ENCODE measurements around the gene GP1BA.

The GP1BA gene

DNA sequence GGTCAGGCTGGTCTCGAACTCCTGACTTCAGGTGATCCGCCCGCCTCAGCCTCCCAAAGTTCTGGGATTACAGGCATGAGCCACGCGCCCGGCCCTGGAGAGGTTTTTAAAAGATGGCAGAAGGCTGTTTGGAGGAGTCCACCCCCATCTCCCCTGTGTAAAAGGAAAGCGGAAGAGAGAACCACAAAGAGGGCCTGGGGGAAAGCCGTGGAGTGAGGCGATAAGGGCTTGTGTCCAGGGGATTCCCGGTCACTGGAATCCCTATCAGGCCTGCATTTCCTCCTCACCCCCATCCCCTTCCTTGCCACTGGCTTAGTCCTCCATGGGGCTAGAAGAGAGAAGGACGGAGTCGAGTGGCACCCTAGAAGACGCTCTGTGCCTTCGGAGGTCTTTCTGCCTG, at the start of gene GP1BA:
Gene GP1BA (plus strand): TSS at position 315 of the 400 bp plus-strand sequence. CDS start 328 bp downstream, outside the sequence.
- DNase-seq (ENCODE audit: low spot score) = no peak

DNA sequence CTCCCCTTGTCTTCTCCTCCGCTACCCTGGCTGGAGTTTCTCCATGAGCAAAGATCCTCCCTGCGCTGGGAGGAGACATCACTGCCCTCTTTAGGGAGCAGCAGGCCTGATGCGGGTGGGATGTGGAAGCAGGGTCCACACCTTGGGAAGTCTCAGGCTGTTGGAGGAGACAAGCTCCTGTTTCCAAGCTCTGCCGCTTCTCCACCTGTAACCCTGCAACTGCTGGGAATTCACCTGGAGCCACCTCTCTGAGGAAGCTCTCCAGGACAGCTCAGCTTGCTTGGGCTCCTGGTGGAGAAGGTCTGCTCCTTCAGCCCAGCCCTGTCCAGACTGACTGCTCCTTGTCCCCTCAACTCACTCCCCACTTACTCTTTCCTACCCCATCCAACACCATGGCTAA, 47.6 kb upstream of the GP1BA start:
- DNase-seq (ENCODE audit: low spot score) = no peak

DNA sequence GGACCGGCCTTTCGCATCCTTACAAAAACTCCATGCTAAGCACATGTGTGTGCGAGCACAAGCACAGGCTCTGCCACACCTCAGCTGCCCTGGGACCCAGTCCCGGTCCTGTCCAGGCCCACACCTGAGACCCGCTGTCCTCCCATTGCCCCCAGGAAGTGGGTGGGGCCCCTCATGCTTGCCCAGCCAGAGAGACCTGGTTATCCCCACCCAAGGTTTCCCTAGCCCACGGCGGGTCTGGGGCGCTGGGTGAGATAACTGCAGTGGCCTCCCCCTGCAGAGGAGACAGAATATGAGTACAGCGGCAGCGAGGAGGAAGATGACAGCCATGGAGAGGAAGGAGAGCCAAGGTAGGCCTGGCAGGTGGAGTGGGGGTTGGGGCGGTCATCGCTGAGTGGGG, 45.2 kb upstream of the GP1BA start:
- no peak for DNase-seq (ENCODE audit: low spot score)

DNA sequence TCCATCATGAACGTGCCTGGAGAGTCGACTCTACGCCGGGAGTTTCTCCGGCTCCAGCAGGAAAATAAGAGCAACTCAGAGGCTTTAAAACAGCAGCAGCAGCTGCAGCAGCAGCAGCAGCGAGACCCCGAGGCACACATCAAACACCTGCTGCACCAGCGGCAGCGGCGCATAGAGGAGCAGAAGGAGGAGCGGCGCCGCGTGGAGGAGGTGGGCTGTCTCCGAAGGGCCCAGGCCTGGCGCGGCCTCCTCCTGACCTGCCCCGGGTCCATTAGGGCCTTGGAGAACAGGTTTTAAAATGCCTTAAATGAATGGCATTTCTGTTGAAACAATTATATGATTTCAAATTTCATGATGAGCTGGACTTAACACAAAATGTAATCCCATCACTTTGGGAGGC, 44.5 kb upstream of the GP1BA start:
- DNase-seq (ENCODE audit: low spot score) = no peak

DNA sequence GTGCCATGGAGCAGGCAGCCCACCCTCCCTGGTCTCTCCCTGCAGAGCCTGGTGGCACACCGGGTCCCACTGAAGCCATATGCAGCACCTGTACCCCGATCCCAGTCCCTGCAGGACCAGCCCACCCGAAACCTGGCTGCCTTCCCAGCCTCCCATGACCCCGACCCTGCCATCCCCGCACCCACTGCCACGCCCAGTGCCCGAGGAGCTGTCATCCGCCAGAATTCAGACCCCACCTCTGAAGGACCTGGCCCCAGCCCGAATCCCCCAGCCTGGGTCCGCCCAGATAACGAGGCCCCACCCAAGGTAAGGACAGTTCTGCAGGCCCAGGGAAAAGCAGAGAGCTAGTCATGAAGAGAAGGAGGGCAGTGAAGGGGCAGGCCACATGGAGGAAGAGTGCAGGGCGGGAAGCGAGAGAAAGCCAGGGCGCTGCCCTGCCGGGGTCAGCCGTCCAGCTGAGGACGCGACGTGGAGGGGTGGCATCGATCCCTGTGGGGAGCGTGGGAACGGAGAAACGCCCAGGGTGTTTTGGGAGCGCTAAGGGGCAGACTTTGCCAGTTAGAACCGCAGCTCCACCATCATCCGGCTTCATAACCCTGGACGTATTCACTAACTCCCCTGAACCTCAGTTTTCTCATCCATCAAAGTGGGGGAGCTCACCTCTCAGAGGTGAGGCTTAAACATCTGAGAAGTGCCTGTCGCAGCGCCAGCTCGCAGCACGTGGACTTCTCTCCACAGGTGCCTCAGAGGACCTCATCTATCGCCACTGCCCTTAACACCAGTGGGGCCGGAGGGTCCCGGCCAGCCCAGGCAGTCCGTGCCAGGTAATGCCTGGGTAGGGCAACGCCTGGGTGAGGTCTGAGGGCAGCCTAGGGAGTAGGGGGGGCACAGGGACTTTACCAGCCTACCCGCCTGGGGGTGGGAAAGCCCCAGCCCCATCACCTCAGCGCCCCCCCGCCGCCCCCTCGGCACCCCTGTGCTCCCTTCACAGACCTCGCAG, 40.4 kb upstream of the GP1BA start:
- DNase-seq (ENCODE audit: low spot score) = no peak

DNA sequence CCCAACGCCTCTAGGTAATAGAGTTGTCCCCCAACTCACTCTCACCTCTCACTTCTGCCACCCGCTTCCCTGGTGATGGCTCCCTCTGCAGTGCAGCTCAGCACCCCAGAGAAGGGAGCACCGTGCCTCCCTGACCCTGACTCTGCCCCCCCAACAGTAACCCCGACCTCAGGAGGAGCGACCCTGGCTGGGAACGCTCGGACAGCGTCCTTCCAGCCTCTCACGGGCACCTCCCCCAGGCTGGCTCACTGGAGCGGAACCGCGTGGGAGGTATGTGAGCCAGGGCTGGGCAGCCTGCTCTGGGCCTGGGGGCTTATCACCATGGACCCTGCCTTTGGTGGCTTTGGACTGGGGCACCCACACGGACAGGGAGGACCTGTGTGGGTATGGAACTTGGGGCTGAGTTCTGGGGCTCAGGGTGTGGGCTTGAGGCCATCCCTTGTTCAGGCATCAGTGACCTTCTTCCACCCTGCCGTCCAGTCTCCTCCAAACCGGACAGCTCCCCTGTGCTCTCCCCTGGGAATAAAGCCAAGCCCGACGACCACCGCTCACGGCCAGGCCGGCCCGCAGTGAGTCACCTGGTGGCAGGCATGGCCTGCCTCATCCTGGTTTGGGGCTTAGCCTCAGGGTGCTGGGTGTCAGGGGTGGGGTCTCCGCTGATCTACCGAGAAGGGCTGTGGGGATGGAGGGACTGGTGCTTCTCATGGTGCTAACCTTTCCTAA, 39.4 kb upstream of the GP1BA start:
- no peak for DNase-seq (ENCODE audit: low spot score)

DNA sequence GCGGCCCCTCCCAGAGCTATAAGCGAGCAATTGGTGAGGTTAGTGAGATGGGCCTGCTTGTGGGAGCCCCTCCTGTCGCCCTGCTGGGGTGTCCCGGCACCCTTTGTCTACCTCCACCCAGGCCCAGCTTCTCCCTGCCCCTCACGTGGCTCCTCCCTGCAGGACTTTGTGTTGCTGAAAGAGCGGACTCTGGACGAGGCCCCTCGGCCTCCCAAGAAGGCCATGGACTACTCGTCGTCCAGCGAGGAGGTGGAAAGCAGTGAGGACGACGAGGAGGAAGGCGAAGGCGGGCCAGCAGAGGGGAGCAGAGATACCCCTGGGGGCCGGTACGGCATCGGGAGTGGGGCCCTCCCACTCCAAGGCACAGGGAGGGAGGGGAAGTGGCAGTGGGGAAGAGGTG, 38.8 kb upstream of the GP1BA start:
- no peak for DNase-seq (ENCODE audit: low spot score)

DNA sequence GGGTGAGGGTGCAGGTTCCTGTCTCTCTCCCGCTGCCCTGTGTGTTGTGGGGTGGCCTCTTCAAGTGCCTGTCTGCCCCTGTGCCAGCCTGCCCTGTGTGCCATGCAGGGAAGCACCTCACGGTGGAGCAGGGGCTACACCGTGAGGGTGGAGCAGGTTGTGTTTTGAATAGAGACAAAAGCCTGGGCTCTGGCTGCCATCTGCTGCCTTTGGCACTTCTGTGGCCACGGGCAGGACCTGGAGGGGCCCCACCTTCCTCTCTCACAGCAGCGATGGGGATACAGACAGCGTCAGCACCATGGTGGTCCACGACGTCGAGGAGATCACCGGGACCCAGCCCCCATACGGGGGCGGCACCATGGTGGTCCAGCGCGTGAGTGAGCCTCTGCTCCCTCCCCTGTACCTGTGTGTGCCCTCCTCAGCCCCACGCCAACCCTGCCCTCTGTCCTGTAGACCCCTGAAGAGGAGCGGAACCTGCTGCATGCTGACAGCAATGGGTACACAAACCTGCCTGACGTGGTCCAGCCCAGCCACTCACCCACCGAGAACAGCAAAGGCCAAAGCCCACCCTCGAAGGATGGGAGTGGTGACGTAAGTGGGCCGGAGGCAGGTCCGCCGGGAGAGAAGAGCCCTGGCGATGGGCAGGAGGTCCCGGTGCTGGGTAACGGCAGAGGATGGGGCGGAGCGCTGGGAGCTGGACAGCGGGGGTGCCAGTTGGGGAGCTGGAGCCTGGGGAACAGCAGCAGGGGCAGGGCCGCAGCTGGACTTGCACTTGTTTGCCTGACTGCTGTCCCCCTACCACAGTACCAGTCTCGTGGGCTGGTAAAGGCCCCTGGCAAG, 38.1 kb upstream of the GP1BA start:
- no peak for DNase-seq (ENCODE audit: low spot score)

DNA sequence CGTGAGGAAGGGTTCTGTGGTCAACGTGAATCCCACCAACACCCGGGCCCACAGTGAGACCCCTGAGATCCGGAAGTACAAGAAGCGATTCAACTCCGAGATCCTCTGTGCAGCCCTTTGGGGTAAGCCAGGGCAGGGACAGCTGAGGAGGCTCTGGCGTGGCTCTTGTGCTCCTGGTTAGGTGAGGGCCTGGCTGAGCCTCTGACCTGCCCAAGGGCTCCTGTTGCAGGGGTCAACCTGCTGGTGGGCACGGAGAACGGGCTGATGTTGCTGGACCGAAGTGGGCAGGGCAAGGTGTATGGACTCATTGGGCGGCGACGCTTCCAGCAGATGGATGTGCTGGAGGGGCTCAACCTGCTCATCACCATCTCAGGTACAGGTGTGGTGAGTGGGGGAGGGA, 37.0 kb upstream of the GP1BA start:
- no peak for DNase-seq (ENCODE audit: low spot score)

DNA sequence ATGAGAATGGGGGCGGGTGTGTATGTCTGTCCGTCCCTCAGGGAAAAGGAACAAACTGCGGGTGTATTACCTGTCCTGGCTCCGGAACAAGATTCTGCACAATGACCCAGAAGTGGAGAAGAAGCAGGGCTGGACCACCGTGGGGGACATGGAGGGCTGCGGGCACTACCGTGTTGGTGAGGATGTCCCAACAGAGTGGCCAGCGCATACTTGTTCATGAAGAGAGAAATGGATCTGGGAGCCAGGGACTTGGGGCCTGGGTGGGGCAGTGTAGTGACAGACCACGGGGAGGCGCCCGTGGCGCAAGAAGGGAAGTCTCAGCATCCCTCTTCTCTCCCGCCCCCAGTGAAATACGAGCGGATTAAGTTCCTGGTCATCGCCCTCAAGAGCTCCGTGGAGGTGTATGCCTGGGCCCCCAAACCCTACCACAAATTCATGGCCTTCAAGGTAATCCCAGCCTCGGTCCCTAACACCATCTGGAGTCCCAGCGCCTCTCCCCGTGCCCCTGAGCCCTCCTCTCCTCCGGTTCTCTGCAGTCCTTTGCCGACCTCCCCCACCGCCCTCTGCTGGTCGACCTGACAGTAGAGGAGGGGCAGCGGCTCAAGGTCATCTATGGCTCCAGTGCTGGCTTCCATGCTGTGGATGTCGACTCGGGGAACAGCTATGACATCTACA, 36.3 kb upstream of the GP1BA start:
- no peak for DNase-seq (ENCODE audit: low spot score)

DNA sequence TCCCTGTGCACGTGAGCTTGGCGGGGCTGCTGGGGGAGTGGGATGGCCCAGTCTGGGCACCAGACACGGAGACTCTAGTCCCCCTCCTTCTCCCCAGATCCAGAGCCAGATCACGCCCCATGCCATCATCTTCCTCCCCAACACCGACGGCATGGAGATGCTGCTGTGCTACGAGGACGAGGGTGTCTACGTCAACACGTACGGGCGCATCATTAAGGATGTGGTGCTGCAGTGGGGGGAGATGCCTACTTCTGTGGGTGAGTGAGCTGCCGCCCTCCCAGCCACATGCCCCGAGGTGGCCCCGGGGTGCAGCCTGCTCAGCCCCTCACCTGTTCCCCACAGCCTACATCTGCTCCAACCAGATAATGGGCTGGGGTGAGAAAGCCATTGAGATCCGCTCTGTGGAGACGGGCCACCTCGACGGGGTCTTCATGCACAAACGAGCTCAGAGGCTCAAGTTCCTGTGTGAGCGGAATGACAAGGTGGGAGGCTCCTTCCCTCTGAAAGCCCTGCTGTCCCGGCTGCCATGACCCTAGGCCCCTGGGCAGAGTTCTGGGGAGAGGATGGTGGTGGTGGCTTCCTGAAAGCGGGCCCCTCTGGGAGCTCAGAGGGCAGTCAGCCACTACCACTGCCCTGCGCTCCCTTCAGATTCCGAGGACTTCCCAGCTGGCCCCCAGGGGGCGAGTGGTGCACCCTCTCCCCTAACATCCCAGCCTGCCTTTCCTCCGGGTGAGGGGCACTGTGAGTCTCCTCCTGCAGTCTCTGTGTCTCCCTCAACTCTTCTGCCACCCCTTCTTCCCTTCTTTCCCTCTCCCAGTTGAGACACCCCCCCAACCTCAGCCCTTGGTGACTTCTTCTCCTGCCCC, 35.5 kb upstream of the GP1BA start:
- DNase-seq (ENCODE audit: low spot score) = no peak

DNA sequence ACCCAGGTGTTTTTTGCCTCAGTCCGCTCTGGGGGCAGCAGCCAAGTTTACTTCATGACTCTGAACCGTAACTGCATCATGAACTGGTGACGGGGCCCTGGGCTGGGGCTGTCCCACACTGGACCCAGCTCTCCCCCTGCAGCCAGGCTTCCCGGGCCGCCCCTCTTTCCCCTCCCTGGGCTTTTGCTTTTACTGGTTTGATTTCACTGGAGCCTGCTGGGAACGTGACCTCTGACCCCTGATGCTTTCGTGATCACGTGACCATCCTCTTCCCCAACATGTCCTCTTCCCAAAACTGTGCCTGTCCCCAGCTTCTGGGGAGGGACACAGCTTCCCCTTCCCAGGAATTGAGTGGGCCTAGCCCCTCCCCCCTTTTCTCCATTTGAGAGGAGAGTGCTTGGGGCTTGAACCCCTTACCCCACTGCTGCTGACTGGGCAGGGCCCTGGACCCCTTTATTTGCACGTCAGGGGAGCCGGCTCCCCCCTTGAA, 34.8 kb upstream of the GP1BA start:
- DNase-seq (ENCODE audit: low spot score) = no peak

DNA sequence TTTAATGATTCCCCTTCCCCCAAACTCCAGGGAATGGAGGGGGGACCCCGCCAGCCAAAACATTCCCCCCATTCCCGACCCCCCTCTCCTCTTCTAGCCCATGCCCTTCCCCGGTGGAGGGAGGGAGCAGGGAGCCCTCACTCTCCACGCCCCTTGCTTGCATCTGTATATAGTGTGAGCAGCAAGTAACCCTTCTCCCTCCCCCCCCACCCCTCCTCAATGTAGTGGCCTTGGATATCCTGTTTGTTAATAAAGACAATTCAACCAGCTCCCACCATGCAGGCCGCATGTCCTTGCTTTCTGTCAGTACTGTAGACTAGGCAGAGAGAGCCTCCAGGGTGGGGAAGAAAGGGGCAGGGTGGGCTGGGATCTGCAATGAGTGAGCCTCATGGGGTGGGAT, 34.3 kb upstream of the GP1BA start:
- no peak for DNase-seq (ENCODE audit: low spot score)

DNA sequence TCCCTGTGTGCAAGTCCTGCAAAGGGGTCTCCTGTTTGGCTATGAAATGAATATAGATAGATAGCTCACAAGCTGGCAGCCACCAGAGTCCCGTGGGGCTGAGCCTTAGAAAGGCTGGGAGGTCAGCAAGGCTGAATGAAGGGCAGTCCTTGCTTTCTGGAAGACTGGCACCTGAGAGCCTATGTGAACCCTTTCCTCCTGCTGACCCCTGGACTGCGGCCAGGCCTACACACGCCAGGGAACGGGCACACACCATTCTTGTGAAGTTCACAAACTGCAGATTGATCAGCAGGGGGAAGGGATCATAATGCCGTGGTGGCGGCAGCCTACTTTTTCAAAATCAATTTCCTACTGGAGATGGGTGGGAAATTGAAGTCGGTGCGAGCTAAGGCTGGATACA, 33.7 kb upstream of the GP1BA start:
- no peak for DNase-seq (ENCODE audit: low spot score)

DNA sequence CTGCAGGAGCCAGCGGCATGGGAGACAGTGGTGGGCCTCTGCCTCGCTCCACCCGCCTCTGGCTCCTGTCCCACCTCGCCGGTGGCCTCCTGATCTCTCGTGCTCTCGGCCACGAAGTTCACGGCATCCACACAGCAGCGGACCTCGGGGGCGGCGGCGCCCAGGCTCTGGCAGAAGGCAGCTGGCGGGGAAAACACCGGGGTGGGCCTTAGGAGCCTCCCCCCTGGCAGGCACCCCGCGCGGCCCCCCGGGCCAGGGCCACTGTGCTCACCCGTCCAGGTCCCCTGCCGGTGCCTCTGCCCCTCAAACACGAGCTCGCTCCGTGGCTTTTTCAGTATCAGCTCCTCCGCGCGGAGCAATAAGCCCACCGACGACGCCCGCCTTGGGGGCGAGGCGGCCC, 33.1 kb upstream of the GP1BA start:
- no peak for DNase-seq (ENCODE audit: low spot score)

DNA sequence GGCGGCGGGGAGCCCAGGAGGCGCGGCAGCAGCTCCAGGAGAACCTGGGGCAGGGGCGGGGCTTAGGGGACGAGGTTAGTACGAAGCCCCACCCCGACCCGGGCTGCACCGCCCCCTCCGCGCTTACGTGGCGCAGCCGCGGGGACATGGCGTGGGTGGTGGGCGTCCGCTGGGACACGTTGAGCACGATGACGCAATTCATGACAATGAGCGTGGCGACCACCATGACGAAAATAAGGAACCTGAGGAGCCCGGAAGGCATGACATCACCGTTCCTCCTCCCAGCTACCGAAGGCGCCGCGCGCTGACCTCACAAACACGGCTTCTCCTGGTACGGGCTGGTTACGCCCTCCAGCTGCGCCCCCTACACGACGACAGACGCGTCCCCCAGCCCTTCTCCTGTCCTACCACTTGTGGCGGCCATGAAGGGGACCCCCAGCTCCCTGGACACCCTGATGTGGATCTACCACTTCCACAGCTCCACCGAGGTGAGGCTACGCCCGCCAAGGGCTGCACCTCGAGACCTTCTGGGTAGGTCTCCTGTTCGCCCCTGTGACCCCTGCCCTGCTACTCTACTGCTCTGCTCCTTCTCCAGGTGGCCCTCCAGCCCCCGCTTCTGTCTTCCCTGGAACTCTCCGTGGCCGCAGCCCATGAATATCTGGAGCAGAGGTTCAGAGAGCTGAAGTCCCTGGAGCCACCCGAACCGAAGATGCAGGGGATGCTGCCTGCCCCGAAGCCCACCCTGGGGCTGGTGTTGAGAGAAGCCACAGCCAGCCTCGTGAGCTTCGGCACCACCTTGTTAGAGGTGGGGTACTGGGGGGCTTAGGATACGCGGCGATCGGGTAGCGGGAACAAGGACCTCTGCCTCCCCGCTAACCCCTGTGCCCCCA, 32.5 kb upstream of the GP1BA start, which contains the start of gene C17orf107:
Gene C17orf107 (plus strand): TSS at position 196 of the 890 bp plus-strand sequence. CDS start 227 bp downstream, at position 423.
- no peak for DNase-seq (ENCODE audit: low spot score)

DNA sequence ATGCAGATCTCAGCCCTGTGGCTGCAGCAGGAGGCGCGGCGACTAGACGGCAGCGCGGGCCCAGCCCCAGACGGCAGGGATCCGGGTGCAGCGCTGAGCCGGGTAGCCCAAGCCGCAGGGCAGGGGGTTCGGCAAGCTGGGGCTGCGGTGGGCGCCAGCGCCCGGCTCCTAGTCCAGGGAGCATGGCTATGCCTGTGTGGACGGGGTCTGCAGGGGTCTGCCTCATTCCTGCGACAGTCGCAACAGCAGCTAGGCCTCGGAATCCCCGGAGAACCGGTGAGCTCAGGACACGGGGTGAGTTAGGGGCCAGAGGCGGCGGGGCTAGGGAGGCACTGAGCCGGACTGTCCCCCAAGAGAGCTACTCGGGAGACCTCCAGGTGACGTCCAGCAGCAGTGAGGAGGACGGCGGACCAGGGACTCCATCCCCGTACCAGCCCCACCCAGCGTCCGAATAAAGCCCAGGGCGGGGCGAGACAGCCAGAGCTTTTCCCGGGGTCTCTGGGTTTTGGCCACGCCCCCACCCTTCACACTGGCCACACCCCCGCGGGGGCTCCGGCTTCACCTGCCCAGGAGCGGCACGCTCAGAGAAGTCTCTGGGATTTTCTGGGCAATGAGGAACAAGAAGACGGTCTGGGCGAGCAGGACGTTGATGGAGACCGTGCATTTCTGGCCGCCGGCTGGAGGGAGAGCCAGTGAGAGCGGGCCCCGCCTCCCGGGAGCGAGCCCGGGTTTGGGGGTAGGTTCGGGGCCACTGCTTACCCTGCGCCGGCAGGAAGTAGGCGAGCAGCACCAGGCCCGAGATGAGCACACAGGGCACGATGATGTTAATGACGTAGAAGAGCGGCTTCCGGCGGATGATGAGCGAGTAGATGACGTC, 31.6 kb upstream of the GP1BA start:
- no peak for DNase-seq (ENCODE audit: low spot score)

DNA sequence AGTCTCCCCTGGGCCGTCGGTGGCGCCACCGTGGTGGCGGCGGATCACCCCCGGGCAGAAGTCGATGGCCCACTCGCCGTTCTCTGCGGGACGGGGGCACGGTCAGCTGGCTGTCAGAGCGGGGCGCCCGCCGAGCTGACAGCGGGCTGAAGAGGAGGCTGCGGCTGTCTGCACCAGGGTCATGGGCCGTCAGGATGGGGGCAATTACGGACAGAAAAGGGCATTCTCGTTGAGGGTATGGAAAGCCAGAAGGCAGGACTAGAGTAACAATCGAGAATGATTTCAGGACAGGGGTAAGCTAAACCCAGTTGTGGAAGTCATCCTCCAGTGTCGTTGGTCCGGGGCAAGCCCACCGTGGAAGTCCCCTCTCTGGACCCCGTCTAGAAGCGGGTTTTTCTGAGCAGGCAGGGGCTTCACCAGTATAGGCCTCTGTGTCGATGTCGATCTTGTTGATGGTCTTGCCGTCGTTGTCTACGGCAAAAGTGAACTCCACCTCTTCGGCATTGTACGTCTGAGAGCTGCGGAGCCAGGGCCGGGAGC, 30.9 kb upstream of the GP1BA start:
- no peak for DNase-seq (ENCODE audit: low spot score)
